Gastroesophageal sphincter (tissue), 4 donors: ENCODE results near the gene HMOX1. TPM values are rescaled to one million over a fixed set of nuclear protein-coding genes. Genes with fewer than 3 reads are reported as not detected.

Experiments
- ATAC-seq: fragments of 150-250 bp; one replicate; pipeline ENCODE4 v1.9.1; 2016; ENCODE audit warnings: mild to moderate bottlenecking, moderate library complexity
- H3K27ac ChIP-seq, 4 donors: fragments of 200-600 bp; sonication (generic) in 3 of 4; 1 replicate in 3 of 4; 2 replicates in 1 of 4; pipeline ENCODE4 v1.5.1; 2016 to 2019
- H3K27me3 ChIP-seq: fragments of 200-600 bp; sonication (generic); one replicate; pipeline ENCODE4 v1.5.1; 2019
- H3K36me3 ChIP-seq, 2 donors: fragments of 200-600 bp; sonication (generic); one replicate each; pipeline ENCODE4 v1.5.1; 2019; ENCODE audit warnings: control low read depth in 1 of 2
- H3K4me1 ChIP-seq, 3 donors: fragments of 200-600 bp; sonication (generic); 1 replicate in 2 of 3; 2 replicates in 1 of 3; pipeline ENCODE4 v1.5.1; 2016 to 2019; ENCODE audit warnings: control low read depth in 2 of 3
- H3K4me3 ChIP-seq, 2 donors: fragments of 200-600 bp; sonication (generic); one replicate each; pipeline ENCODE4 v1.5.1; 2019; ENCODE audit warnings: mild to moderate bottlenecking in 1 of 2, moderate library complexity in 1 of 2
- H3K9me3 ChIP-seq, 3 donors: fragments of 200-600 bp; sonication (generic); one replicate each; pipeline ENCODE4 v1.5.1; 2017 to 2019; ENCODE audit warnings: control low read depth in 2 of 3
- CTCF ChIP-seq, 4 experiments: fragments of 200-600 bp in 2 of 4; fragments of 450-650 bp in 2 of 4; sonication (generic) in 1 of 4; IDR thresholded peaks; one replicate each; pipeline ENCODE4 v1.5.1; 2017 to 2019; ENCODE audit warnings: antibody characterized with exemption in 4 of 4, mild to moderate bottlenecking in 2 of 4, moderate library complexity in 2 of 4
- EP300 ChIP-seq: sonication (generic); formaldehyde crosslinking; IDR thresholded peaks from one replicate; pipeline ENCODE4 v1.6.1; 2017; ENCODE audit warnings: antibody characterized with exemption, mild to moderate bottlenecking
- POLR2A ChIP-seq, 2 donors: fragments of 450-650 bp; IDR thresholded peaks; one replicate each; pipeline ENCODE4 v1.6.1; 2017; ENCODE audit warnings: antibody characterized with exemption in 2 of 2, mild to moderate bottlenecking in 2 of 2, moderate library complexity in 1 of 2
- POLR2AphosphoS5 ChIP-seq: sonication (generic); formaldehyde crosslinking; IDR thresholded peaks from one replicate; pipeline ENCODE4 v1.6.1; 2017; ENCODE audit warnings: antibody characterized with exemption
- WGBS, 2 donors: methylation state at CpG; one replicate each; pipeline ENCODE4 v1.1.5; 2018; ENCODE audit warnings: low coverage in 1 of 2; 5-methylcytosine and 5-hydroxymethylcytosine counted together
- total RNA-seq, 4 donors: library from RNA; depleted of rRNA; stranded (reverse); fragments of >200 nt; gene quantifications; one replicate each; pipeline ENCODE4 v1.1.0, GENCODE V29; 2016

The HMOX1 gene
- total RNA-seq, 4 donors from 2014 or later = 3.0 to 317 (median 12.7) TPM

- Histone ChIP-seq H3K27me3 (no peaks in the 10 kb centered on the region), H3K36me3 (peaks cover 0 to 99% of the 10 kb centered on the region in 2 donors), H3K9me3 (no peaks in the 10 kb centered on the region), H3K4me3 (no peak overlapping the region), H3K4me1 (no peaks in the 10 kb centered on the region), H3K27ac (no peak overlapping the region)
- ATAC-seq = no peak
- WGBS, 2 donors = 100% methylated on average over 2 to 6 of the region's 12 CpGs
- no peak for TF ChIP-seq CTCF (IDR thresholded peaks at IDR 0.05)
- TF ChIP-seq POLR2A (IDR thresholded peaks at IDR 0.05) = no peak
- TF ChIP-seq POLR2AphosphoS5 = no peak
- TF ChIP-seq EP300 = no peak
These were observed 44.7 kb upstream of the HMOX1 start for GRCh38 chr22:35335936-35336781.

- no peaks in the 10 kb centered on the region for H3K4me1 ChIP-seq
- ATAC-seq = no peak
- no peaks in the 10 kb centered on the region for H3K27me3 ChIP-seq
- H3K36me3 ChIP-seq = peaks cover 0 to 98% of the 10 kb centered on the region in 2 donors
- 77 to 96% methylated on average over 2 to 3 of the region's 4 CpGs for WGBS, 2 donors
- no peaks in the 10 kb centered on the region for H3K9me3 ChIP-seq
- no peak overlapping the region for H3K4me3 ChIP-seq
- H3K27ac ChIP-seq = no peak overlapping the region
- TF ChIP-seq POLR2AphosphoS5 = no peak
- TF ChIP-seq CTCF (IDR thresholded peaks at IDR 0.05) = no peak
- no peak for TF ChIP-seq EP300
- TF ChIP-seq POLR2A (IDR thresholded peaks at IDR 0.05) = no peak
These were observed 43.0 kb upstream of the HMOX1 start for GRCh38 chr22:35337932-35338331.

GRCh38 chr22:35341090-35341874 lies 39.6 kb upstream of the HMOX1 start:
- Histone ChIP-seq H3K36me3 (peaks cover 0 to 97% of the 10 kb centered on the region in 2 donors), H3K4me1 (no peaks in the 10 kb centered on the region), H3K9me3 (no peaks in the 10 kb centered on the region), H3K27ac (no peak overlapping the region), H3K4me3 (no peak overlapping the region), H3K27me3 (no peaks in the 10 kb centered on the region)
- no peak for ATAC-seq
- WGBS, 2 donors = 94 to 96% methylated on average over 7 to 8 of the region's 19 CpGs
- TF ChIP-seq CTCF (IDR thresholded peaks at IDR 0.05) (no peak), EP300 (no peak), POLR2A (IDR thresholded peaks at IDR 0.05) (no peak), POLR2AphosphoS5 (no peak)

- ATAC-seq = no peak
- 92 to 94% methylated on average over 3 to 4 of the region's 4 CpGs for WGBS, 2 donors
- Histone ChIP-seq H3K27ac (no peak overlapping the region), H3K4me1 (no peaks in the 10 kb centered on the region), H3K36me3 (peaks cover 0 to 97% of the 10 kb centered on the region in 2 donors), H3K27me3 (no peaks in the 10 kb centered on the region), H3K4me3 (no peak overlapping the region), H3K9me3 (no peaks in the 10 kb centered on the region)
- TF ChIP-seq EP300 = no peak
- TF ChIP-seq POLR2AphosphoS5 = no peak
- no peak for TF ChIP-seq CTCF (IDR thresholded peaks at IDR 0.05)
- TF ChIP-seq POLR2A (IDR thresholded peaks at IDR 0.05) = no peak
These were observed 38.5 kb upstream of the HMOX1 start for GRCh38 chr22:35342390-35342789.
